ENCODE data around the gene VAMP2. TPM values are rescaled to one million over a fixed set of nuclear protein-coding genes. Genes with fewer than 3 reads are reported as not detected.
A peak's percentile ranks its signal among the peaks of the same experiment; 100 is the strongest.

The VAMP2 gene
- total RNA-seq, 1 experiment from 2014 or later: 5.0 TPM

DNA sequence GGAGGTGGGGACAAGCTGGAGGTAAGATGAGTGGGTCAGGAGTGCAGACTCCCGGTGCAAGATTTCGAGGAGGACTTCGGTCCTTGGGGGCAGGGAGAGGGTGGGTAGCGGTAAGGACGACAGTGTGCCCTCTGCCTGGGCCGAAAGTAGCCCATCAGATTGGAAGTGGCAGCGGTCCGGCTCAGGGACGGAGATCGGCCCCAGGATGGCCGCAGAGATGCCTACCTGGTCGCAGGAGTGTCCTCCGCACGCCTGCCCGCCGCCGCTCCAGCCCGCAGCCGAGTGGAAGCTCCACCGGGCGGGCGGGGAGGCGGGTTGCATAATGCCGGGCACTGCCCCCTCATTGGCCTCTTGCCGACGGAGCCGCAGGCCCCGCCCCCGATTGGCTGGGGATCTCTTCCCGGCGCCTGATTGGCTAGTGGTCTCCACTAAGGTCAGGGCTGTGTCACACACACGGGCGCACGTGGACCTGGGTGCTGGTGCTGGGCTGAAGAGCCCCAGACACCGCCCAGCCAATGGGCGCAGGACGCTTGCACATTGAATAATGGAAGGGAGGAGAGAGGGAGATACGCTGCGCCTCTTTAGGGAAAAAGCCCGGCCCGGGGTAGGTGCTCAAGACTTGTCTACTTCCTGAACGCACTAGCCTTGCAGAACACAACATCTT lies 10.5 kb downstream of the VAMP2 start, which contains the start of gene PER1:
Gene PER1, minus strand, starts transcription at position 293 of the 664 bp plus-strand sequence. CDS start 1,698 bp downstream, outside the sequence.
- Histone ChIP-seq H3K27me3 (ENCODE audit: low read length) (no peaks in the 10 kb centered on the region), H3K27ac (ENCODE audit: low read length) (peak within 1 kb of the TSS; percentile 79), H3K9me3 (ENCODE audit: low read length) (no peaks in the 10 kb centered on the region), H3K9me2 (replicated peaks; ENCODE audit: low read length) (no peaks in the 10 kb centered on the region), H4K20me1 (ENCODE audit: low read length) (peaks cover 20% of the 10 kb centered on the region; the same call in 1 of the 2 replicates), H3K4me2 (ENCODE audit: low read length) (peak within 1 kb of the TSS; percentile 91), H2AFZ (ENCODE audit: low read length) (no peak within 1 kb of the TSS), H3K36me3 (ENCODE audit: low read depth, low read length) (peaks cover 4% of the 10 kb centered on the region; the same call in 1 of the 2 replicates), H3K4me1 (ENCODE audit: insufficient read depth, low read length) (peaks cover 40% of the 10 kb centered on the region), H3K79me2 (ENCODE audit: low read length) (peaks cover 37% of the 10 kb centered on the region), H3K4me3 (ENCODE audit: low read length) (peak within 1 kb of the TSS; percentile 66), H3F3A (ENCODE audit: low read length, unreplicated experiment) (no peaks in the 10 kb centered on the region), H3K9ac (ENCODE audit: low read length) (peak within 1 kb of the TSS; percentile 76)
- no peak for TF ChIP-seq EZH2 (IDR thresholded peaks at IDR 0.05; ENCODE audit: low read length, unreplicated experiment)
- TF ChIP-seq EZH2phosphoT487 (IDR thresholded peaks at IDR 0.05; ENCODE audit: borderline replicate concordance, low read length): no peak
- TF ChIP-seq, protein P1, sequence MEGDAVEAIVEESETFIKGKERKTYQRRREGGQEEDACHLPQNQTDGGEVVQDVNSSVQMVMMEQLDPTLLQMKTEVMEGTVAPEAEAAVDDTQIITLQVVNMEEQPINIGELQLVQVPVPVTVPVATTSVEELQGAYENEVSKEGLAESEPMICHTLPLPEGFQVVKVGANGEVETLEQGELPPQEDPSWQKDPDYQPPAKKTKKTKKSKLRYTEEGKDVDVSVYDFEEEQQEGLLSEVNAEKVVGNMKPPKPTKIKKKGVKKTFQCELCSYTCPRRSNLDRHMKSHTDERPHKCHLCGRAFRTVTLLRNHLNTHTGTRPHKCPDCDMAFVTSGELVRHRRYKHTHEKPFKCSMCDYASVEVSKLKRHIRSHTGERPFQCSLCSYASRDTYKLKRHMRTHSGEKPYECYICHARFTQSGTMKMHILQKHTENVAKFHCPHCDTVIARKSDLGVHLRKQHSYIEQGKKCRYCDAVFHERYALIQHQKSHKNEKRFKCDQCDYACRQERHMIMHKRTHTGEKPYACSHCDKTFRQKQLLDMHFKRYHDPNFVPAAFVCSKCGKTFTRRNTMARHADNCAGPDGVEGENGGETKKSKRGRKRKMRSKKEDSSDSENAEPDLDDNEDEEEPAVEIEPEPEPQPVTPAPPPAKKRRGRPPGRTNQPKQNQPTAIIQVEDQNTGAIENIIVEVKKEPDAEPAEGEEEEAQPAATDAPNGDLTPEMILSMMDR (conservative IDR thresholded peaks at IDR 0.05; ENCODE audit: low read depth, low read length): no peak
- peak; percentile 88 for DNase-seq
- POLR2A ChIA-PET (ENCODE audit: unreplicated experiment): no interaction called here
- peak; percentile 27 for ATAC-seq
- no TSS peak for BruUV-seq (replicated peaks)
- intact Hi-C loops (cut with micrococcal nuclease): no loop called here
- CTCF ChIA-PET: no interaction called here

DNA sequence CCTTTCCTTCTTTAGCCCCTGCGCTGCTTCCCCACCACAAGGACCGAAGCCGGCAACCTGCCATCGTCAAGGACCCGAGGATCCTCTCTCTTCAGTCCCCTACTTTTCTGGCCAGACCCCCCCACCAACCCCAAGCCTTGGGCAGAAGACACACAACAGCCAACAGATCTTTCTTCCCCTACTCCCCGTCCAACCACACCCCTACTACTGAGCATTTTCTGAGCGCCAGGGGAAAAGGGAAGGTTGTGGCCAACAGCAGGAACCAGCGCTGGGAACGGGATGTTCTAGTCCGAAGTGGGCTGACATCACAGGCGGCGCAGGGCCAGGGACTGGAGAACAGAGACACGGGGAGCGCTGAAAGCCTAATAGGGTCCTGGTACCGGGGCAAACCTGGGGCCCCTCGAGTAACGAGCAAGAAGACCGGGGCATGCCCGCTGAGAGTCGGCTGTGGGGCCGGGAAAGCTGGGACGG lies 11.1 kb downstream of the VAMP2 start:
- Histone ChIP-seq H4K20me1 (ENCODE audit: low read length) (peaks cover 20% of the 10 kb centered on the region; the same call in 1 of the 2 replicates), H3K36me3 (ENCODE audit: low read depth, low read length) (peaks cover 4% of the 10 kb centered on the region; the same call in 1 of the 2 replicates), H3K27me3 (ENCODE audit: low read length) (no peaks in the 10 kb centered on the region), H3K4me3 (ENCODE audit: low read length) (peak overlapping the region; percentile 66), H3K9me2 (replicated peaks; ENCODE audit: low read length) (no peaks in the 10 kb centered on the region), H3K9me3 (ENCODE audit: low read length) (no peaks in the 10 kb centered on the region), H3K27ac (ENCODE audit: low read length) (peak overlapping the region; percentile 46), H3K4me2 (ENCODE audit: low read length) (peak overlapping the region; percentile 91), H3F3A (ENCODE audit: low read length, unreplicated experiment) (no peaks in the 10 kb centered on the region), H3K4me1 (ENCODE audit: insufficient read depth, low read length) (peaks cover 36% of the 10 kb centered on the region), H3K79me2 (ENCODE audit: low read length) (peaks cover 37% of the 10 kb centered on the region), H2AFZ (ENCODE audit: low read length) (no peak overlapping the region), H3K9ac (ENCODE audit: low read length) (peak overlapping the region; percentile 76)
- ATAC-seq (peak; percentile 6; the same call in 1 of the 2 replicates), DNase-seq (peak; percentile 36)
- intact Hi-C loops (cut with micrococcal nuclease): no loop called here
- ChIA-PET CTCF (no interaction called here), POLR2A (ENCODE audit: unreplicated experiment) (no interaction called here)
- no TSS peak for BruUV-seq (replicated peaks)
- TF ChIP-seq, protein P1 (conservative IDR thresholded peaks at IDR 0.05; ENCODE audit: low read depth, low read length): no peak
- no peak for TF ChIP-seq EZH2 (IDR thresholded peaks at IDR 0.05; ENCODE audit: low read length, unreplicated experiment)
- TF ChIP-seq EZH2phosphoT487 (IDR thresholded peaks at IDR 0.05; ENCODE audit: borderline replicate concordance, low read length): no peak

Measured in PC-3 (cell line).